GM10847 (cell line): ENCODE measurements around the gene MAPK1IP1L.

Experiments
- POLR2A ChIP-seq: IDR thresholded peaks from 2 replicates; pipeline ENCODE4 v1.6.1; 2011; ENCODE audit not compliant: insufficient read length; ENCODE audit errors: extremely low read depth

Gene MAPK1IP1L

DNA sequence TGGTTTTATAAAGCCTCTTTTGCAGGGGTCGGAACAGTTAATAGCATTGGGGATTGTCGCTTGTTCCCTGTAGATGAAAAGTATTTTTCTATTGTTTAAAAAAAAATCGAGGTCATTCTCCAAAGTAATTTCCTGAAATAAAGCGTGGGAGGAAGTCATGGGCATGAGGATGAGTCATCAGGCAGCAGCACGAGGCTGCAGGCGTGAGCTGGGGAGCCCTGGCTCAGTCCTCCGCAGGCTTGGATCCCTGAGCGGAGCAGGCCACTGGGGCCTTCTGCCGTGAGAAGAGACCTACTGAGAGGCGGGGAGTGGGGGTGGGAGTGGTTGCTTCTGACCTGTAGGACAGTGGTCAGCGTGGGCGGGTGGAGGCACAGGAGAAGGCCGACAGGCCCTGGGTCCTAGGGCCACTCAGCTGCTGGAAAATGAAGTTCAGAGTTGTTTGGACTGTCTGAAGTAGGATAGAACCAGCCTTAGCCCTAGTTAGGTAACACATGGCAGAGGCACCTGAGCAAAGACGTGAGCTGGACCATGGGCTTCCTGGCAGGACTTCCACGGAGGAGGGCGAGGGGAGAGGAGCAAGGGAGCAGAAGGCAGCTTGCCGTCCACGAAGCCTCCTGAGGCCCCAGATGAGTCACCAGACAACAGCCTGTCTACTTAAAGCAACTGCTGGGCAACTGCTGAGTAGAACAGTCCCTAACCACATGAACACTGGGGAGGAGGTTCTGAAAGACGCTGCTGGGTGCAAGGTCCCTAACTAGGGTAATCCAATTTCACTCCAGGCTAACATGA, 56.5 kb downstream of the MAPK1IP1L start:
- TF ChIP-seq POLR2A, result no peak

DNA sequence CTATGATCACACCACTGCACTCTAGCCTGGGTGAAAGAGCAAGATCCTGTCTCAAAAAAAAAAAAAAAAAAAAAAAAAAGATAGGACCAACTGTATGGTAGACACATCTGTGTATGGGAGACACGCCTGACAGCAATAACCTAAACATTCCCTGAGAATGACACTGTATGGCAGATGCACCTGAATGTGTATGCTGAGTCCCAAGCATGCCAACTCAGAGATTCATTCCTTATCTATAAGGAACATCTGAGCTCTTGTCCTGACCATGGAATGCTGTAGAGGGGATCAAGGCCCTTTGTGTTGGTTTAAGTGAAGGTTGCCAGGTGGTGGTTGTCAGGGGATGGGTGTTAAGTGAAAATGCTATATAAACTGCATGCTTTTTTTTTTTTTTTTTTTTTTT, 58.4 kb downstream of the MAPK1IP1L start:
- no peak for TF ChIP-seq POLR2A

DNA sequence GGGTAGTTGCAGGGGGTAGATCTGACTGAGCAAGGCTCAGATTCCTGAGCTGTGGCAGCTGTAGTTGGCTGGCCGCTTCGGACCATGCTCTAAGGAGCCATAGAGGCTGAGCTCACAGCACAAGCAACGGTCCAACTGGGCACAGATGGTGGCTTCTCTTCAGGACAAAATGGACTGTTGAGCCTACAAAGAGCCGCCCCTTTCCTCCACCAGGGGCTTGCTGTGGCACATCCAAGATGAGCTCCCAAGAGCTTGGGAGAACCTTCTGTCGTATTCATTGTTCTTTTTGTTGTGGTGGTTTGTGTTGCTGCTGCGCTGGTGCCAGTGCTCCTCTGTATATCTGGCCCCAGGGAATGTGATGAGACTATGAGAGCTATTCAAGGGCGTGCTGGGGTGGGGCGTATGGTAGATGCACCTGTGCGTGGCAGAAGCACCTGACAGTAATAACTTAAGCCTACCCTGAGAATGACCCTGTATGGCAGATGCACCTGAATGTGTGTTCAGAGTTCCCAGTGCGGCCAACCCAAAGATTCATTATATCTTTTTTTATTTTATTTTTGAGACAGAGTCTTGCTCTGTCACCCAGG, 59.8 kb downstream of the MAPK1IP1L start:
- no peak for TF ChIP-seq POLR2A

- TF ChIP-seq POLR2A, result no peak
Measured at GRCh38 chr14:55114720-55115119, 63.3 kb downstream of the MAPK1IP1L start.

- no peak for TF ChIP-seq POLR2A
Measured at GRCh38 chr14:55115460-55115859, 64.0 kb downstream of the MAPK1IP1L start.

- no peak for TF ChIP-seq POLR2A
Measured at GRCh38 chr14:55115861-55116245, 64.4 kb downstream of the MAPK1IP1L start.

DNA sequence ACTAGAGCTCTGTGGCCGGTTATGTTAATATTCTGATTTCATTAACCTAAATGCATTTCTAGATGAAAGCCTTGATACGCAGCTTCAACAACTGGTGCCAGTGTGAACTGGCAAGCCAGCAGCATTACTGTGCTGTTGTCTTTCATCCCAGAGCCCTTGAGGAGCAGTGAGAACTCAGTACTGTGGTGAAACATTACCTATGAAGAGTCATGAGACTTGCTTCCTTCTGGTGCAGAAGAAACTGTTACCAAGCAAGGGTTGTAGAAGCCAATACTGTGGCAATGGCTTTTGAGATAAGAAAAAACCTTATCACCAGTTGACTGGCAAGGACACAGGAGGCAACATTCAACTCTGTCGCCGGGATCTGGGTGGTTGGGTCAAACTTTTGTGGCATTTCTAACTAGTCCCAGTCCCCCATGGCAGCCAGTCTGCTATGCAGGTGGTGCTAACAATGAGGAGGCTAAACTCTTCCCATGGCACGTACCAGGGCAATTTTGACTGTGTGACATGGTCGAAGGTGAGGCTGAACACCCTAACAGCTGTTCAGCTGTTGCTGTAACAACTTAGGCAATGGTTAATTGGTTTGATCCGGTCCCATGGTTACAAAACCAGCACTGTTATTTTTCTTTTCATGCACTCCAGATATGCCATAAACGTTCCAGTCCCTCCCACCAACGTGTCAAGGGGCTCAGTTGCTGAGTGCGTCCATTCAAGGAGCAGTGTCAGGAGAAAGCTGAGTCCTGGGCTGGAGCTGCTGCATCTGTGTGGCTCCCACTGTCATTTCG, 65.0 kb downstream of the MAPK1IP1L start:
- no peak for TF ChIP-seq POLR2A

- TF ChIP-seq POLR2A, result no peak
Measured at GRCh38 chr14:55117803-55118441, 66.5 kb downstream of the MAPK1IP1L start.

- no peak for TF ChIP-seq POLR2A
Measured at GRCh38 chr14:55118761-55119160, 67.3 kb downstream of the MAPK1IP1L start.
